ENCODE data around the gene RBM4B.
A peak's percentile ranks its signal among the peaks of the same experiment; 100 is the strongest.

The RBM4B gene

DNA sequence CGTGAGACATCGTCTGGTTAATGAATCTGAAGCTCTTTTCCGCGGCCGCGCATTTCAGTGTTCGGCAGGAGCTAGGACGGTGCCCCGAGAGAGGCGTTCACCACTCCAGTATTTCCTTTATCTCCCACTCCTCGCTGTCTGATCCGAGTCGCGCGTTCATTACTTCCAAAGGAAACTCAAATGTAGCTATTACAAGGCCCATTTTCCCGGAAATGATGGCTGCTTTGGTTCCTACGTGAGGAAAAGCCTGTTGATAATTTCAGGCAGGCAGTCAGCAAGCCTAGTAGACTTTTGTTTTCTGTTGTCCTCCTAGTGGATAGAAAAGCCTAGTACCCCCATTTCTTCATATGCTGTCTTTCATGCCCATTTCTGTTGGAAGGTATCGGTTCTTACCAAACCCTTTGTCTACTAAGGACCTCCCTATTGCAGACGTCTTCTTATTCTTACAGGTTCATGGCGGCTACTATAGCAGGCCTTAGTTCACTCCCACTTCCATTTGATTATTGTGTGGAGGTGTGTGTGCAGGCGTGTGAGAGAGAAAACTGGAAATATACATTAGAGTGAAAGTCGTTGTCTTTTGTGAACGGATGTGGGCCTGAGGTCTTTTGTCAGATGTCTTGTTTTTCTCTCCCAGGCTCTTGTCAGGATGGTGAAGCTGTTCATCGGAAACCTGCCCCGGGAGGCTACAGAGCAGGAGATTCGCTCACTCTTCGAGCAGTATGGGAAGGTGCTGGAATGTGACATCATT, 38.4 kb downstream of the RBM4B start:
- DNase-seq, result no peak

DNA sequence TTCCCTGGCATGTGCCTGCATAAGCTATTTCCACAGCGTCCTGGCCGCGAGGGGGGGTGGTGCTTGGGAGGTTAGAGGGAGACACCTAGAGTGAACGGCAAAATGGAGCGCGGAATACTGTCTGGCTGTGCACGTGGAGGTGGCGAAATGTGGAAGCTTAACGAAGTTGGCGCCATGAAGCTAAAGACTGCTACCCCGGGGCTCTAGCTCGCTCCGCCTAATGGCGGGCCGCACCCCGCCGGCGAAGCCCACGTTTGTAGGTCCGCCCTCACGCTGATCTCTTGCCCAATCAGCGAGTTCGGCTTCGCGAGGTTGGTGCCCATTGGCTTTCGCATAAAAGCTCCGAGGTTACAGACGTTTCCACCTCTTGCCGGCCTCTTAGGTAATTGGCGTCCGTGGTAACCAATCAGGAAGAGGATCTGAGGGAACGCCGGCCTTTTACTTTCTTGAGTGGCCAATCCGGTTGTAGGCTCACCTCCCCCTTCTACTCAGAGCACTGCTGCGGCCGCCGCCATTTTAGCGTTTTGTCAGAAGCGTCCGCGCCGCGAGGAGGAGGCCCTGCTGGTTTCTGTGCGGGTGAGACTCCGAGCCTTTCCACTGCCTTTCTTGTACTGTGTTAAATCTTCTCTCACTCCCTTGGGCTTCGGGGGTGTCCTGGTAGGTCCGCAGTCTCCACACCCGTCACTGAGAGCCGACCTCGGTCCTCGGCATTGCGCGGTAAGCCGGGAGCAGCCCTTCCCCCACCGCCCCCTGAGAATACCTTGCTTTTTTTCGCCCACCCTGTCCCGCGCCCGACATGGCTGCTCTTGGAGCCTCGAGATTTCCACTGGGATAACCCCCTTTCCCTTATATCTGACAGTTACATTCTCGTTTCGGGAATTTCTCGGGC, 39.3 kb downstream of the RBM4B start, which contains the start of gene RBM4:
RBM4 (plus strand) TSS at position 527 of the 889 bp plus-strand sequence. CDS start 1,009 bp downstream, outside the sequence.
- DNase-seq, result peak; percentile 91 to 93

DNA sequence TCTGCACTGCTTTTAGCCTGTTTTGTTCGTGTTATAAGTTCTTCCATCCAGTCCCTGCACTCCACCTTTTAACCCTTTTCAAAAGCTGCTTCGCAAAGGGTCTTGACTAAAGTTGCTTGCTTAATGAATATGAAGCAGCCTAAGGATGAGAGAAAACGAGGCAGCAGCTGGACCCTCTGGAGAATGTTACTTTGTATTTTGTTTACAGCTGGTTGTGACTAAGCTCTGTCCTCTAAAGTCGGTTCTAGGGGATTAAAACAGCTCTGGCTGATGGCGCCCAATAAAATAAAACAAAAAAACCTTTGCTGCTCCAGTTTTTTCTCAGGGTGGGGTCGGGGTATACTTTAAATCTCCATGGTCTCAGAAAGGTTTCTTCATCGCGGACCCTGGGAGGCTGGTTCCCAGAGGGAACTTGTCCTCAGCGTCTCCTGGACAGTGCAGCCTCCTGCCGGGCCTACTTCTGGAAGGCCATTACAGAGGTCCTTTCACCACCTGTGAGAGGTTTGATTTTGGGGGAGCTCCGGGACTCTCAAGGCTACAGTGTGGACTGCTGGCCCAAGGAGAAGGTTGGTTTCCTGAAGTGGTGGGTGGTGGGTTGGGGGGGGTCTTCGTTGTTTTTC, 40.0 kb downstream of the RBM4B start:
- no peak for DNase-seq

DNA sequence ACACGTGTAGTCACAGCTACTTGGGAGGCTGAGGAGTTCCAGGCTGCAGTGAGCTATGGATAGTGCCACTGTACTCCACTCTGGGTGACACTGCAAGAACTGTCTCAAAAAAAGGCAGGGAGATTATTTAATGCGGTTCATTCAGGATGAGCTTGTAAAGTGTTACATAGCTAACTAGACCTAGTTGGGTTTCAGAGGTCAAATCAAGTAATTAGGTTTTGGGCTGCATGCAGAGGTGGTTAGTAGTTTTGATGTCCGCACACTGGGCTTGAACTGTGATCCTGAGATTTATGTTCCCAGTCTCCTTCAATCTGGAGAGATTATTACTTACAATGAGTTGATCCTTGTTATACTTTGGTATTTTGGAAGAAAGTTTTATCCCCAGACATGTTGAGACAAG, 41.3 kb downstream of the RBM4B start:
- no peak for DNase-seq

DNA sequence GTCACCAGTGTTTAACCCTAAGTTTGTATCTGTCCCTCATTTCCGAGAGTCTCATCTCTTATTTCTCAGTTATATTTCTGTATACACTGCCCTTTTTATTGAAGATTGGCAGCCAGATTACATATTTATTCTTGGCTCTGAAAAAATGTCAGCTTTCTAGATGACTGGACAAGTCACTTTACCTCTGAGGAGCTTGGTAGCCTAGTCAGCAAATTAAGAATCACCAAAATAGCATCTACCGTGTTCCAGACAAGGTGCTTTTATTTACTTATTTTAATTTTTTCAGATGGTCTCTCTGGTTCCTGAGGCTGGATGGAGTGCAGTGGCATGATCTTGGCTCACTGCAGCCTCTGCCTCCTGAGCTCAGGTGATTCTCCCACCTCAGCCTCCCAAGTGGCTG, 44.7 kb downstream of the RBM4B start:
- DNase-seq, result no peak

DNA sequence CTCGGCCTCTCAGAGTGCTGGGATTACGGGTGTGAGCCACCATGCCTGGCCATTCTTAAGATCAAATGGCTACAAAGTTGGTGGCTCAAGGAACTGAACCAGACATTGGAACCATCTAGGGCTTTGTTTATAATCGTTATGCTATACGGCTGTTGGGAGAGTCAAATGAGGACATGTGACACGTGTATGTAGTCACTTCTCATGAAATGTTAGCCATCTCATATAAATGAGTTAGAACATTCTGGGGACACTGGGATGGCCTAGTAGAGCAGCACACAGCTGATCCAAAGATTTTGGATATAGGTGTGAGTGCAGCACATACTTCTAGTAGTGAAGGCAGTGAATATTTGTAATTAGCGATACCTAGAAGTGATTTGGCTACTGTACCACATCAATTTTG, 45.8 kb downstream of the RBM4B start:
- DNase-seq, result no peak

DNA sequence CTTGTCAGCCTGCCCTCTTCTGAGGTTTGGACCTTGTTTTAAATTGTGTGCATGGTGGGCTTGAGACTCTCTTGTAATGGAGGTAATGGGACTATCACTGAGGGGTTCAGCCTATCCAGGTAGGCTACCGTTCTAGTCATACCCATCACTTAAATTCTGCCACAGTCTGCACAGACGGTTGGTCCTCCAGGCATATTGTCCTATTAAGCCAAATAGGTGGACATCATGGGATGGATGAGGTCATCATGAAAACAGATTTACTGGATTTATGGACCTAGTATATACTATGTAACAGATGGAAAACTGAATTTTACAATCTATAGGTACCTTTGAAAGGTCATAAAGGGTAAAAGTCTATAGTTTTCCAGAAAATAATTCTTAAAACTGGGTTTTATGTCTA, 48.3 kb downstream of the RBM4B start:
- DNase-seq, result no peak

DNA sequence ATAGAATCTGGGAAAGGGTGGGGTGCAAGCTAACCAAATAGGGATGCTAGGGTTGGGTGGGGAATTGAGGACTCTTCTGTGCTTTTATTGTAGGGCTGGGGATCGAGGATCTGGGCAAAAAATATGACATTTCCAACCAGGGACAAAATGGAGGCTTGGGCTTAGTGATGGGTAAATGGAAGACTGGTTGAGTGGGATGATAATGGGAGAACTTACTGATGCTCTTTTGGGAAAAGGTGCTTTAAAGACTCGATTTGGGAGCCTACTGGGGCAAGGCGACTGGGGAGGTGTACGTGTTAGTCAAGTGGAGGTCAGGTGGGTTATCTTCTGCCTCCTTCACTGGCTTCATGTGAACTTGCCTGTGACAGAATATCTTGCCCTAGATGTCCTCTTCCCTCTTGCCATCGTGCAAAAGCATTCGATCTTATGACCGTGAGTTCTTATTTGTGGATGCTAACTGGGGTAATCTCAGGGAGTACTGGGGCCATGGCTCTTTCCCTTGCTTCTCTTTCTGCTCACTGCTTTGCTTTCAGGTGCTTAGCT, 49.6 kb downstream of the RBM4B start:
- no peak for DNase-seq

DNA sequence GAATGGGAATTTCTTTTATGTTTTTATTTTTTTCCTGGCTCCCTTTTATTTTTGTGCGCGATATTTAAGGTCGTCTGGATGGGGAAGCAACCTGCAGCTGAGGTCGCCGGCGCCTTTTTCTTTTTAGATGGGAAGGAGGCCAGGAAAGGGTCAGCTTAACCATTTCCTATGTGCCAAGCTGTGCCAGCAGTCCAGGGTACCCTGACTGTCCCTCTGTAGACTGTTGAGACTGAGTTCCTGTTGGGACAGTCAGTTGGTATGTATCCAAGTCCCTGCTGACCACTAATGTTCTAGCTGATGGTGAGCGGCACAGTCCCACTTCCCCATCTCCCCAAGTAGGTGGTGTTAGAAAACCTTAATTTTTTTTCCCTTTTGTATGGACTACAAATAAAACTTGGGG, 50.8 kb downstream of the RBM4B start:
- DNase-seq, result no peak

DNA sequence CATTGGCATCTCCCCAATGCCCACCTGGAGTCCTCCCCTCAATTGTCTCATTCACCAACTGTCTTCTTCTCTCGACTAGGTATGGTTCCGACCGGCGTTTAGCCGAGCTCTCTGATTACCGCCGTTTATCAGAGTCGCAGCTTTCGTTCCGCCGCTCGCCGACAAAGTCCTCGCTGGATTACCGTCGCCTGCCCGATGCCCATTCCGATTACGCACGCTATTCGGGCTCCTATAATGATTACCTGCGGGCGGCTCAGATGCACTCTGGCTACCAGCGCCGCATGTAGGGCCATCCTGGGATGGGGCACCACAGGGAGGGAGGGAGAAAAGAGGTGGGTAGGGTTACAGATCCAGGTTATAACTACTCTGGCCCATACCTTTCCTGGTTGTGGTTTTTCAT, 51.3 kb downstream of the RBM4B start:
- DNase-seq, result no peak

DNA sequence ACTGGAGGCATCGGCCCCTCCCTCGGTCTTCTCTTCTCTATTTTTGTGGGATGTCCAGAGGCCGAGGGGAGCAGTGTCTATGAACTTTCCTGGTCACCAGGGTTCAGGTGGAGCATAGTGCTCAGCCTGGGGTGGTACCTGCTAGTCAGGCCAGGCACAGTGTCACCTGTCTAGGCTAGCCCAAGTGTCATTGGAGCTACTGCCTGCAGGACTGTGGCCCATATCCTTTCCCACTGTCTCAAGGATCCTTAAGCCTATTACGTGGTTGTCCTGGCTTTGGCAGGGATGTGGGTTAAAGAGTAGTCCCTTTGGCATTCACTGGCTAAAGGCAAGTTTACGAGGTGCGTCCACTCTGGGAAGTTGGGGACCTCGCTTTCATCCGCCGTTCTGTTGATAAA, 51.9 kb downstream of the RBM4B start:
- no peak for DNase-seq

DNA sequence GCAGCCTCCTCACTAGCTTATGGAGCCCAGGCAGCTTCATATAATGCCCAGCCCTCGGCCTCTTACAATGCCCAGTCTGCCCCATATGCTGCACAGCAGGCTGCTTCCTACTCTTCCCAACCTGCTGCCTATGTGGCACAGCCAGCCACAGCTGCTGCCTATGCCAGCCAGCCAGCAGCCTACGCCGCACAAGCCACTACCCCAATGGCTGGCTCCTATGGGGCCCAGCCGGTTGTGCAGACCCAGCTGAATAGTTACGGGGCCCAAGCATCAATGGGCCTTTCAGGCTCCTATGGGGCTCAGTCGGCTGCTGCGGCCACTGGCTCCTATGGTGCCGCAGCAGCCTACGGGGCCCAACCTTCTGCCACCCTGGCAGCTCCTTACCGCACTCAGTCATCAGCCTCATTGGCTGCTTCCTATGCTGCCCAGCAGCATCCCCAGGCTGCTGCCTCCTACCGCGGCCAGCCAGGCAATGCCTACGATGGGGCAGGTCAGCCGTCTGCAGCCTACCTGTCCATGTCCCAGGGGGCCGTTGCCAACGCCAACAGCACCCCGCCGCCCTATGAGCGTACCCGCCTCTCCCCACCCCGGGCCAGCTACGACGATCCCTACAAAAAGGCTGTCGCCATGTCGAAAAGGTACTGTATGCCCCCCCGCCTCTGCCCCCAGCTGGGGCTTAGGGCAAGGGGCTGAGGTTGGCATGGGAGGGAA, 52.5 kb downstream of the RBM4B start:
- no peak for DNase-seq

DNA sequence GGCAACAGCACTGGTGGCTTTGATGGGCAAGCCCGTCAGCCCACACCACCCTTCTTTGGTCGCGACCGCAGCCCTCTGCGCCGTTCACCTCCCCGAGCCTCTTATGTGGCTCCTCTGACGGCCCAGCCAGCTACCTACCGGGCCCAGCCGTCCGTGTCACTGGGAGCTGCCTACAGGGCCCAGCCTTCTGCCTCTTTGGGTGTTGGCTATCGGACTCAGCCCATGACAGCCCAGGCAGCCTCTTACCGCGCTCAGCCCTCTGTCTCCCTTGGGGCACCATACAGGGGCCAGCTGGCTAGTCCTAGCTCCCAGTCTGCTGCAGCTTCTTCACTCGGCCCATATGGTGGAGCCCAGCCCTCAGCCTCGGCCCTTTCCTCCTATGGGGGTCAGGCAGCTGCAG, 53.2 kb downstream of the RBM4B start:
- no peak for DNase-seq

DNA sequence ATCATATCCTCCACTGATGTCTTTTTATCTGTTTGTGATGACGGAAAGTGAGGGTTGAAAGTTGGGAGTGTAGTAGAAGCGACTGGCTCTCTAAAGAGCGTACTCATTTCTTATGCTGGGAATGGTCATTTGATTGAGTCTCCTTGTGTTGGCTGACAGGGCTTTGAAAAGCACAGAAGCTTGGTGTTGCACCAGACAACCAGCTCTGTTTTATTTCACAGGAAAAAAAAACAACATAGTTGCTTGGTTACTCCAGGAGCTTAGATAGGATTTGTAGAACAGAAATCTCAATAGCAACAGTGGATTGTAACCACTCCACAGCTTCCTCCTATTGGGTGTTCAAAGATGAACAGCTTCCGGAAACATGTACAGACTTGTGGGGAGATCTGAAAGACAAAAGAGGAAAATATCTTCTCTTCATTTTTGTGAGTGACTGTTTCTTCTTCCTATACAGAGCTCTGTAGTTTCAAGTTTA, 58.6 kb downstream of the RBM4B start:
- no peak for DNase-seq

DNA sequence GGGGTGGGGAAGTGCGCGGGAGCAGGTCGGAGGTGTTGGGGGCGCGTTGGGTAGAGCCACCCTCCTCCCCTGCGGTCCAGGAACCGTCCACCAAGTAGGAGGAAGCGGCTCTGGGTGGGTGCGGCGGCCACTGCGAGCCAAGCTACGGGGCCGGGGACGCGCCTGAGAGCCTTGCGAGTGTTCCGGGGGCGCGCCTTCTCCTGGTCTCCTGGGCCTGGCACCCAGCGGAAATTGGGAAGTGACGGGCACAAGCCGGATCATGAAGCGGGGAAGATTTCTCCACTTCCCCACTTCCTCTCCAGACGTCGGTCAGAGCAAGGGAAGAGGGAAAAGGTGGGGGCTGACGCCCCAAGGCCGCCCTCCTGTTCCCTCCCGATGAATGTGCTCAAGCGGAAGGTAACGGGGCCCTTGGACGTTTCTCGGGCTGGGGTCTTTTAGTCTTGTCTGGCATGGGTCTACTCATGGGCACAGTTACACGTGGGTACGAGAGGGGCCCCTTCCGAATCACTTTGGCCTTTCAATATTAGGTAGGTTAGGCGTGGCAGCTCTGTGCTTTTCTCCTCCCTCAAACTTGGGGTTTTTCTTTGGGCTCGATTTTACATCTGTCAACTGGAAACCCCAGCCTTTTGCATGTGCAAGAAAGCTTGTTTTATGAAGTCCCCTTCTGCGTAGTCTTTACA, 60.4 kb downstream of the RBM4B start:
- DNase-seq, result no peak

DNA sequence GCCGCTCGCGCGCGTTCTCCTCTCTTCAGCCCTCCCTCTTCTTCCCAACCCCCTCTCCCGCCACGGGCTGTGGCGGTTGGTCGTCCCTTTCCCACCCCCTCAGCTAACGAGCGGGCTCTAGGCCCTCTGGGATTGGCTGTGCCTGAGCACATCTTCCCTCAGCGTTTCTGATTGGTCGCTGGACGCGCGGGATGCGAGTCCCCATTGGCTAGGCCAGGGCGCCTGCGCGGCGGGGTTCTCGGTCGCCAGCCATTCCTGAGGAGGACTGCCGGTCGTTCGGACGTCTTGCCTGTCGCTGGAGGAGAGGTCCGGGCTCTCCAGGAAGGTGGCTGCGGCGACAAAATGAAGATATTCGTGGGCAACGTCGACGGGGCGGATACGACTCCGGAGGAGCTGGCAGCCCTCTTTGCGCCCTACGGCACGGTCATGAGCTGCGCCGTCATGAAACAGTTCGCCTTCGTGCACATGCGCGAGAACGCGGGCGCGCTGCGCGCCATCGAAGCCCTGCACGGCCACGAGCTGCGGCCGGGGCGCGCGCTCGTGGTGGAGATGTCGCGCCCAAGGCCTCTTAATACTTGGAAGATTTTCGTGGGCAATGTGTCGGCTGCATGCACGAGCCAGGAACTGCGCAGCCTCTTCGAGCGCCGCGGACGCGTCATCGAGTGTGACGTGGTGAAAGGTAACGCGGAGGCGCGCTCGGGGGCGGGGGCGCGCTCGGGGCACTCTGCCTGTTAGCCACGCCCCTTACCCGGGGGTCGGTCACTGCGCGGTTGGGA, 61.1 kb downstream of the RBM4B start, which contains the start of gene RBM14:
RBM14 (plus strand) TSS at position 252 of the 776 bp plus-strand sequence; CDS start at position 343, 91 bp downstream.
- peak; percentile 94 to 95 for DNase-seq
